GM18502 (cell line): ENCODE results near the gene RPS27L.
"Not testable (repeated sequence)": the region's sequence is repeated elsewhere in the genome, so short reads cannot be mapped to it uniquely, and the experiment has no call there.

Experiments used
- ATAC-seq: cut with Tn5 transposase; IDR thresholded peaks from one replicate; pipeline ENCODE4 v1.9.1; 2021; ENCODE audit warnings: mild to moderate bottlenecking; ENCODE audit not compliant: unreplicated experiment, poor library complexity

RPS27L gene

DNA sequence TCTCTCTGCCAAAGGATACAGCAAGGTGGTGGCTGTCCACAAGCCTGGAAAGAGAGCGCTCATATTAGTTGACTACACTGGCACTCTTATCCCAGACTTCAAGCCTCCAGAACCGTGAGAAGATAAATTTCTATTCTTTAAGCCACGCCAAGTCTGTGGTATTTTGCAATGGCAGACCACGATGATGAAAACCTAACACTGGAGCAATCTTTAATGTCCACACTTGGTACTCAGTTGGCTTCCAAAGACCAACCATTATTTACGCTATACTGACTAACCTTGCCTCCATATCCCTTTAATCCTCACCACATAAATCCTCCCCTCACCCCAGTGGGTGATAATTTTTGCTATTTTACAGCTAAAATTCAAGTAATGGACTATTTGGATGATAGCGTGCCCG is 52.5 kb downstream of the RPS27L start:
- no peak for ATAC-seq

- no peak for ATAC-seq
Observed at GRCh38 chr15:63103416-63103815, 53.9 kb downstream of the RPS27L start.

- ATAC-seq = not testable (repeated sequence)
Observed at GRCh38 chr15:63099581-63099980, 57.7 kb downstream of the RPS27L start.

DNA sequence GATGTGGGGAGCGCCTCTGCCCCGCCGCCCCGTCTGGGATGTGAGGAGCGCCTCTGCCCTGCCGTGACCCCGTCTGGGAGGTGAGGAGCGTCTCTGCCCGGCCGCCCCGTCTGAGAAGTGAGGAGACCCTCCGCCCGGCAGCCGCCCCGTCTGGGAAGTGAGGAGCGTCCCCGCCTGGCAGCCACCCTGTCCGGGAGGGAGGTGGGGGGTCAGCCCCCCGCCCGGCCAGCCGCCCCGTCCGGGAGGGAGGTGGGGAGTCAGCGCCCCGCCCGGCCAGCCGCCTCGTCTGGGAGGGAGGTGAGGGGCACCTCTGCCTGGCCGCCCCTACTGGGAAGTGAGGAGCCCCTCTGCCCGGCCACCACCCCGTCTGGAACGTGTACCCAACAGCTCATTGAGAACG is 58.4 kb downstream of the RPS27L start:
- ATAC-seq = not testable (repeated sequence)
